B cell (primary cell): ENCODE results near the gene TNKS1BP1. TPM values are rescaled to one million over a fixed set of nuclear protein-coding genes. Genes with fewer than 3 reads are reported as not detected.

ENCODE experiments used
- ATAC-seq: fragments of 200-7000 bp; cut with Tn5 transposase; one replicate; pipeline ENCODE4 v1.10.0; 2021; ENCODE audit warnings: low read depth, mild to moderate bottlenecking, moderate number of reproducible peaks, moderate library complexity
- CTCF ChIA-PET: fragments of 350-600 bp; sonication (Branson Sonifier 250); formaldehyde crosslinking; loops from one replicate; lab custom pipeline; 2021; ENCODE audit warnings: antibody characterized with exemption, inconsistent platforms; lab: Charles Lee
- POLR2A ChIA-PET: fragments of 350-600 bp; sonication (Branson Sonifier 250); formaldehyde crosslinking; loops from one replicate; lab custom pipeline; 2021; ENCODE audit warnings: antibody characterized with exemption; lab: Charles Lee
- DNase-seq: peaks from one replicate; pipeline ENCODE4 v3.0.0; 2013
- H2AFZ ChIP-seq: 2 replicates; pipeline ENCODE4 v1.6.1; 2012; ENCODE audit warnings: mild to moderate bottlenecking, low read depth, low read length; ENCODE audit not compliant: insufficient read depth, poor library complexity, severe bottlenecking
- H3K27ac ChIP-seq, 2 donors: 1 replicate in 1 of 2; 2 replicates in 1 of 2; pipeline ENCODE4 v1.5.1; 2012 to 2013; ENCODE audit warnings: low read length in 2 of 2, mild to moderate bottlenecking in 2 of 2, moderate library complexity in 1 of 2
- H3K27me3 ChIP-seq, 4 experiments: fragments of 200-600 bp in 1 of 4; sonication (generic) in 1 of 4; replicated peaks in 1 of 4; 1 replicate in 2 of 4; 2 replicates in 2 of 4; pipeline versions ENCODE4 v1.6.1 to v1.7.0; 2013 to 2016; ENCODE audit warnings: low read length in 3 of 4, mild to moderate bottlenecking in 2 of 4, mixed read lengths in 1 of 4, moderate library complexity in 1 of 4; ENCODE audit not compliant: insufficient read depth in 4 of 4, control insufficient read depth in 3 of 4; ENCODE audit errors: control extremely low read depth in 1 of 4
- H3K36me3 ChIP-seq, 2 experiments: replicated peaks in 1 of 2; 1 replicate in 1 of 2; 2 replicates in 1 of 2; pipeline versions ENCODE4 v1.6.1 to v1.7.1; 2013; ENCODE audit warnings: low read length in 1 of 2; ENCODE audit not compliant: insufficient read depth in 2 of 2, control insufficient read depth in 1 of 2; ENCODE audit errors: control extremely low read depth in 1 of 2, extremely low read depth in 1 of 2
- H3K4me1 ChIP-seq, 2 donors: fragments of 200-600 bp in 1 of 2; sonication (generic) in 1 of 2; 1 replicate in 1 of 2; 2 replicates in 1 of 2; pipeline versions ENCODE4 v1.5.1 to v1.6.1; 2013 to 2017; ENCODE audit warnings: low read length in 2 of 2; ENCODE audit not compliant: control insufficient read depth in 2 of 2, insufficient read depth in 2 of 2
- H3K4me2 ChIP-seq: replicated peaks from 2 replicates; pipeline ENCODE3; 2012; ENCODE audit warnings: mild to moderate bottlenecking, low read depth, low read length; ENCODE audit not compliant: poor library complexity, severe bottlenecking
- H3K4me3 ChIP-seq, 5 experiments: fragments of 200-600 bp in 1 of 5; sonication (generic) in 1 of 5; 1 replicate in 3 of 5; 2 replicates in 2 of 5; pipeline versions ENCODE4 v1.5.1 to v1.7.0; 2011 to 2016; ENCODE audit warnings: low read length in 4 of 5, mild to moderate bottlenecking in 4 of 5, low read depth in 2 of 5, control low read depth in 1 of 5, moderate library complexity in 1 of 5; ENCODE audit not compliant: insufficient read depth in 1 of 5; ENCODE audit errors: control extremely low read depth in 1 of 5, extremely low read depth in 1 of 5
- H3K79me2 ChIP-seq: fragments of 200-600 bp; sonication (generic); one replicate; pipeline ENCODE4 v1.6.0; 2016; ENCODE audit warnings: low read length; ENCODE audit not compliant: control insufficient read depth, insufficient read depth
- H3K9ac ChIP-seq: fragments of 200-600 bp; sonication (generic); 2 replicates; pipeline ENCODE4 v1.6.1; 2017; ENCODE audit warnings: mild to moderate bottlenecking, low read length, moderate library complexity
- H3K9me3 ChIP-seq, 3 donors: one replicate each; pipeline versions ENCODE4 v1.6.1 to v1.7.1; 2013; ENCODE audit warnings: low read length in 2 of 3; ENCODE audit not compliant: control insufficient read depth in 2 of 3, insufficient read depth in 1 of 3; ENCODE audit errors: control extremely low read depth in 1 of 3
- H4K20me1 ChIP-seq: 2 replicates; pipeline ENCODE4 v1.6.0; 2012; ENCODE audit warnings: mild to moderate bottlenecking, low read length; ENCODE audit not compliant: insufficient read depth, control insufficient read depth, poor library complexity, severe bottlenecking
- H3K27ac Mint-ChIP-seq: one replicate; pipeline ENCODE4 v1.8.0; 2021; ENCODE audit warnings: mixed read lengths
- H3K27me3 Mint-ChIP-seq: one replicate; pipeline ENCODE4 v1.8.0; 2021; ENCODE audit warnings: mixed read lengths
- H3K4me1 Mint-ChIP-seq: one replicate; pipeline ENCODE4 v1.8.0; 2021; ENCODE audit warnings: mixed read lengths
- H3K4me3 Mint-ChIP-seq: one replicate; pipeline ENCODE4 v1.8.0; 2021; ENCODE audit warnings: mixed read lengths
- H3K9me3 Mint-ChIP-seq: one replicate; pipeline ENCODE4 v1.8.0; 2022; ENCODE audit warnings: mixed read lengths; ENCODE audit not compliant: insufficient read depth
- CTCF ChIP-seq: fragments of 200-600 bp; IDR thresholded peaks from one replicate; pipeline ENCODE4 v1.8.0; 2022; ENCODE audit warnings: antibody characterized with exemption, mild to moderate bottlenecking
- EZH2 ChIP-seq: IDR thresholded peaks from 2 replicates; pipeline ENCODE4 v1.6.1; 2012; ENCODE audit warnings: borderline replicate concordance, low read depth, mild to moderate bottlenecking, moderate library complexity, low read length; ENCODE audit not compliant: insufficient read depth, poor library complexity, severe bottlenecking
- WGBS: methylation state at CpG from one replicate; pipeline ENCODE4 v1.1.5; 2013; ENCODE audit warnings: missing lambda C conversion rate; ENCODE audit not compliant: insufficient coverage; 5-methylcytosine and 5-hydroxymethylcytosine counted together
- intact Hi-C: fragments of 100-400 bp; cut with micrococcal nuclease; formaldehyde crosslinking; loops from one replicate; pipeline ENCODE4 v1.10.0; 2022
- polyA plus RNA-seq: library from polyadenylated mRNA; depleted of rRNA; stranded (reverse); fragments of >200 nt; gene quantifications from 2 replicates; pipeline ENCODE4 v1.2.3, GENCODE V29; 2012
- total RNA-seq, 2 donors: library from RNA; stranded (reverse); fragments of 120-200 nt in 1 of 2; gene quantifications; 1 replicate in 1 of 2; 2 replicates in 1 of 2; pipeline versions ENCODE4 v1.2.3 to v1.2.4, GENCODE V29; 2013 to 2022

TNKS1BP1 gene
- total and polyA plus RNA-seq, 2 donors (not counting 1 experiment from before 2014, with no cell fraction given) = 2.2 to 12.2 TPM

- CTCF ChIA-PET = no interaction called here
- H3K4me1 ChIP-seq = no peaks in the 10 kb centered on the region
- H3K9me3 ChIP-seq = peaks cover 0 to under 1% (median 0%) of the 10 kb centered on the region in 3 donors
- no peak overlapping the region for H3K9ac ChIP-seq
- no peak overlapping the region for H3K4me3 ChIP-seq
- POLR2A ChIA-PET = no interaction called here
- no peaks in the 10 kb centered on the region for H3K79me2 ChIP-seq
- Mint-ChIP-seq H3K27me3 (peaks cover 46% of the 10 kb centered on the region), H3K9me3 (no peaks in the 10 kb centered on the region), H3K4me1 (peaks cover 2% of the 10 kb centered on the region), H3K4me3 (no peak overlapping the region), H3K27ac (no peak overlapping the region)
- no peak overlapping the region for H3K4me2 ChIP-seq
- 73% methylated on average over 3 of the region's 3 CpGs for WGBS
- peaks cover 0 to 13% (median 5%) of the 10 kb centered on the region in 4 experiments for H3K27me3 ChIP-seq
- TF ChIP-seq CTCF (no peak), EZH2 (no peak)
- intact Hi-C loops = no loop called here
- DNase-seq = no peak
- H4K20me1 ChIP-seq = no peaks in the 10 kb centered on the region
- H2AFZ ChIP-seq = no peak overlapping the region
- no peak overlapping the region for H3K27ac ChIP-seq
- H3K36me3 ChIP-seq = no peaks in the 10 kb centered on the region
- no peak for ATAC-seq
Measured at GRCh38 chr11:57276169-57276970, 48.4 kb downstream of the TNKS1BP1 start.

- H3K79me2 ChIP-seq = no peaks in the 10 kb centered on the region
- peaks cover 0 to 3% (median 0%) of the 10 kb centered on the region in 3 donors for H3K9me3 ChIP-seq
- ChIA-PET POLR2A (no interaction called here), CTCF (interaction anchor here (2.2 kb wide), 1 partner anchor 26 kb away, joined by 5 read pairs; no protein-coding TSS in a partner anchor)
- no peaks in the 10 kb centered on the region for H3K36me3 ChIP-seq
- DNase-seq (no peak), ATAC-seq (no peak)
- H3K4me1 Mint-ChIP-seq = peaks cover 2% of the 10 kb centered on the region
- H4K20me1 ChIP-seq = no peaks in the 10 kb centered on the region
- H3K27ac Mint-ChIP-seq = no peak overlapping the region
- peaks cover 50% of the 10 kb centered on the region for H3K27me3 Mint-ChIP-seq
- no peak overlapping the region for H3K27ac ChIP-seq
- no peak overlapping the region for H2AFZ ChIP-seq
- intact Hi-C loops = no loop called here
- H3K9ac ChIP-seq = no peak overlapping the region
- H3K4me3 Mint-ChIP-seq = no peak overlapping the region
- TF ChIP-seq CTCF (no peak), EZH2 (no peak)
- H3K4me1 ChIP-seq = no peaks in the 10 kb centered on the region
- H3K4me3 ChIP-seq = no peak overlapping the region
- WGBS = 36% methylated on average over 2 of the region's 3 CpGs
- no peaks in the 10 kb centered on the region for H3K9me3 Mint-ChIP-seq
- H3K27me3 ChIP-seq = peaks cover 0 to 13% (median 5%) of the 10 kb centered on the region in 4 experiments
- H3K4me2 ChIP-seq = no peak overlapping the region
Measured at GRCh38 chr11:57275582-57275981, 49.2 kb downstream of the TNKS1BP1 start.
